CD14-positive monocyte (primary cell): ENCODE measurements around the gene SLC16A11. TPM values are rescaled to one million over a fixed set of nuclear protein-coding genes. Genes with fewer than 3 reads are reported as not detected.

Experiments
- DNase-seq, 3 donors: peaks; one replicate each; pipeline ENCODE4 v3.0.0-alpha.2; 2011 to 2022
- H2AFZ ChIP-seq: 2 replicates; pipeline ENCODE4 v1.6.0; 2012; ENCODE audit warnings: mild to moderate bottlenecking, low read depth, low read length, inconsistent platforms; ENCODE audit not compliant: insufficient read depth, poor library complexity, severe bottlenecking
- H3K27ac ChIP-seq, 2 donors: 1 replicate in 1 of 2; 2 replicates in 1 of 2; pipeline ENCODE4 v1.5.1; 2012 to 2013; ENCODE audit warnings: low read length in 2 of 2, control low read depth in 1 of 2, inconsistent platforms in 1 of 2, low read depth in 1 of 2, mild to moderate bottlenecking in 1 of 2
- H3K27me3 ChIP-seq, 2 donors: one replicate each; pipeline versions ENCODE4 v1.6.0 to v1.6.1; 2011 to 2013; ENCODE audit warnings: low read length in 2 of 2; ENCODE audit not compliant: control insufficient read depth in 2 of 2, insufficient read depth in 2 of 2
- H3K36me3 ChIP-seq, 2 donors: replicated peaks in 1 of 2; 1 replicate in 1 of 2; 2 replicates in 1 of 2; pipeline versions ENCODE4 v1.5.1 to v1.6.1; 2012 to 2013; ENCODE audit warnings: low read length in 2 of 2, control low read depth in 1 of 2, inconsistent platforms in 1 of 2, mild to moderate bottlenecking in 1 of 2; ENCODE audit not compliant: insufficient read depth in 2 of 2, control insufficient read depth in 1 of 2
- H3K4me1 ChIP-seq, 2 donors: 1 replicate in 1 of 2; 2 replicates in 1 of 2; pipeline versions ENCODE4 v1.5.1 to v1.6.1; 2012 to 2013; ENCODE audit warnings: low read length in 2 of 2, control low read depth in 1 of 2, inconsistent platforms in 1 of 2, mild to moderate bottlenecking in 1 of 2, moderate library complexity in 1 of 2; ENCODE audit not compliant: insufficient read depth in 2 of 2, control insufficient read depth in 1 of 2
- H3K4me2 ChIP-seq: replicated peaks from 2 replicates; pipeline ENCODE3; 2012; ENCODE audit warnings: low read length, moderate library complexity, mild to moderate bottlenecking; ENCODE audit not compliant: poor library complexity, severe bottlenecking; ENCODE audit errors: extremely low read depth
- H3K4me3 ChIP-seq, 3 experiments: fragments of 200-600 bp in 1 of 3; sonication (generic) in 1 of 3; replicated peaks in 1 of 3; 1 replicate in 2 of 3; 2 replicates in 1 of 3; pipeline ENCODE4 v1.5.1; 2011 to 2013; ENCODE audit warnings: low read length in 3 of 3, mild to moderate bottlenecking in 3 of 3, control low read depth in 2 of 3, low read depth in 2 of 3, inconsistent platforms in 1 of 3, moderate library complexity in 1 of 3
- H3K79me2 ChIP-seq: 2 replicates; pipeline ENCODE4 v1.6.0; 2012; ENCODE audit warnings: mild to moderate bottlenecking, control low read depth, inconsistent platforms, low read length, moderate library complexity; ENCODE audit not compliant: insufficient read depth
- H3K9ac ChIP-seq: 2 replicates; pipeline ENCODE4 v1.6.0; 2017; ENCODE audit warnings: low read length, mild to moderate bottlenecking; ENCODE audit not compliant: insufficient read depth, poor library complexity, severe bottlenecking
- H3K9me3 ChIP-seq, 2 donors: replicated peaks in 1 of 2; 1 replicate in 1 of 2; 2 replicates in 1 of 2; pipeline versions ENCODE4 v1.5.1 to v1.6.1; 2012 to 2013; ENCODE audit warnings: low read length in 2 of 2, control low read depth in 1 of 2; ENCODE audit not compliant: control insufficient read depth in 1 of 2, insufficient read depth in 1 of 2
- H4K20me1 ChIP-seq: 2 replicates; pipeline ENCODE4 v1.6.0; 2012; ENCODE audit warnings: mild to moderate bottlenecking, low read length, control low read depth, moderate library complexity; ENCODE audit not compliant: insufficient read depth
- H3K27ac Mint-ChIP-seq, 7 donors: one replicate each; pipeline ENCODE4 v1.8.0; 2020; ENCODE audit warnings: mild to moderate bottlenecking in 7 of 7, mixed read lengths in 7 of 7, moderate library complexity in 6 of 7, inconsistent platforms in 2 of 7
- H3K27me3 Mint-ChIP-seq, 3 donors: one replicate each; pipeline ENCODE4 v1.8.0; 2021 to 2022; ENCODE audit warnings: low read depth in 3 of 3, mild to moderate bottlenecking in 3 of 3, mixed read lengths in 3 of 3, moderate library complexity in 3 of 3, inconsistent platforms in 1 of 3
- H3K36me3 Mint-ChIP-seq, 2 donors: one replicate each; pipeline ENCODE4 v1.8.0; 2020; ENCODE audit warnings: mixed read lengths in 2 of 2, inconsistent platforms in 1 of 2, mild to moderate bottlenecking in 1 of 2
- H3K4me1 Mint-ChIP-seq: one replicate; pipeline ENCODE4 v1.8.0; 2020; ENCODE audit warnings: mild to moderate bottlenecking, mixed read lengths
- H3K4me3 Mint-ChIP-seq, 2 donors: one replicate each; pipeline ENCODE4 v1.8.0; 2020; ENCODE audit warnings: mild to moderate bottlenecking in 2 of 2, mixed read lengths in 2 of 2, moderate library complexity in 1 of 2
- H3K9me3 Mint-ChIP-seq, 7 donors: one replicate each; pipeline ENCODE4 v1.8.0; 2020 to 2022; ENCODE audit warnings: mixed read lengths in 7 of 7, mild to moderate bottlenecking in 6 of 7, moderate library complexity in 6 of 7, inconsistent platforms in 2 of 7
- WGBS: methylation state at CpG from one replicate; pipeline ENCODE4 v1.1.5; 2013; ENCODE audit warnings: missing lambda C conversion rate; ENCODE audit not compliant: insufficient coverage; 5-methylcytosine and 5-hydroxymethylcytosine counted together
- intact Hi-C, 2 donors: fragments of 100-400 bp; cut with micrococcal nuclease; formaldehyde crosslinking; loops; one replicate each; pipeline versions ENCODE4 v1.15.0 to v1.15.1; 2023
- polyA plus RNA-seq, 3 donors: library from polyadenylated mRNA; depleted of rRNA in 1 of 3; unstranded in 2 of 3; stranded (reverse) in 1 of 3; fragments of 300-500 nt in 2 of 3; fragments of >200 nt in 1 of 3; fragmentation: Illumina TruSeq in 2 of 3; gene quantifications; 1 replicate in 2 of 3; 2 replicates in 1 of 3; pipeline ENCODE4 v1.2.3, GENCODE V29; 2012 to 2021
- TF ChIP-seq, protein P1 (sequence below): fragments of 200-600 bp; IDR thresholded peaks from one replicate; pipeline ENCODE4 v1.8.0; 2022; ENCODE audit warnings: antibody characterized with exemption, mild to moderate bottlenecking

SLC16A11 gene
- polyA plus RNA-seq, 3 donors: not detected

DNA sequence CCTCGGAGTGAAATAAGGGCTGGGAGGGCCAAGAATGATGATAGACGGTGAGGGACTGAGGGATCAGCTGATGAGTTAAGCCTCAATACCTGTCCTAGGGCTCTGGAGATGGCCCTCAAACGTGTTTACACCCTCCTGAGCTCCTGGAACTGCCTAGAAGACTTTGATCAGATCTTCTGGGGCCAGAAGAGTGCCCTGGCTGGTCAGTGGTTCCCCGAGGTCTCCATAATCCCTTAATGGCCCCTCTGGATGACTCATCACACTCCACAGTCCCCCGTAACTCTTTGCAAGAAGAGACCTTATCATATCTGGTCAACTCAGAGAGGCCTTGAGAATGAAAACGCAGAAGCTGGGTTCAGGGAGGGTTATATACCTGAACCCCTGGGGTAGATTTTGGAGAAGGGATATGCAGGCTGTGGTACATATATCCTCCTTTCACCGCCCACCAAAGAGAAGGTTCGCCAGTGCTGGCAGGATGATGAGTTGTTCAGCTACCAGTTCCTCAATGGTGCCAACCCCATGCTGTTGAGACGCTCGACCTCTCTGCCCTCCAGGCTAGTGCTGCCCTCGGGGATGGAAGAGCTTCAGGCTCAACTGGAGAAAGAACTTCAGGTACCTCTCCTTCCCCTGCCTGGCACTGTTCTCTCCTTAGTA, 44.9 kb downstream of the SLC16A11 start:
- Histone ChIP-seq H3K36me3 (peaks cover 51 to 74% of the 10 kb centered on the region in 2 donors), H2AFZ (no peak overlapping the region), H3K4me1 (peaks cover 0 to 15% of the 10 kb centered on the region in 2 donors), H3K27me3 (no peaks in the 10 kb centered on the region), H3K9me3 (no peaks in the 10 kb centered on the region), H3K27ac (no peak overlapping the region), H3K4me3 (no peak overlapping the region), H3K4me2 (no peak overlapping the region), H4K20me1 (peaks cover 84% of the 10 kb centered on the region), H3K79me2 (peaks cover 6% of the 10 kb centered on the region), H3K9ac (no peak overlapping the region)
- intact Hi-C loops: loop anchor here in 1 of 2 donors (10.0 kb wide), 1 partner anchor 334 kb away; no protein-coding TSS in a partner anchor
- WGBS: 78% methylated on average over 7 of the region's 11 CpGs
- no peak overlapping the region for H3K4me3 Mint-ChIP-seq
- TF ChIP-seq, protein P1, sequence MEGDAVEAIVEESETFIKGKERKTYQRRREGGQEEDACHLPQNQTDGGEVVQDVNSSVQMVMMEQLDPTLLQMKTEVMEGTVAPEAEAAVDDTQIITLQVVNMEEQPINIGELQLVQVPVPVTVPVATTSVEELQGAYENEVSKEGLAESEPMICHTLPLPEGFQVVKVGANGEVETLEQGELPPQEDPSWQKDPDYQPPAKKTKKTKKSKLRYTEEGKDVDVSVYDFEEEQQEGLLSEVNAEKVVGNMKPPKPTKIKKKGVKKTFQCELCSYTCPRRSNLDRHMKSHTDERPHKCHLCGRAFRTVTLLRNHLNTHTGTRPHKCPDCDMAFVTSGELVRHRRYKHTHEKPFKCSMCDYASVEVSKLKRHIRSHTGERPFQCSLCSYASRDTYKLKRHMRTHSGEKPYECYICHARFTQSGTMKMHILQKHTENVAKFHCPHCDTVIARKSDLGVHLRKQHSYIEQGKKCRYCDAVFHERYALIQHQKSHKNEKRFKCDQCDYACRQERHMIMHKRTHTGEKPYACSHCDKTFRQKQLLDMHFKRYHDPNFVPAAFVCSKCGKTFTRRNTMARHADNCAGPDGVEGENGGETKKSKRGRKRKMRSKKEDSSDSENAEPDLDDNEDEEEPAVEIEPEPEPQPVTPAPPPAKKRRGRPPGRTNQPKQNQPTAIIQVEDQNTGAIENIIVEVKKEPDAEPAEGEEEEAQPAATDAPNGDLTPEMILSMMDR: no peak
- peaks cover 0 to 3% (median 0%) of the 10 kb centered on the region in 7 donors for H3K9me3 Mint-ChIP-seq
- no peak for DNase-seq
- H3K27ac Mint-ChIP-seq: no peak overlapping the region
- peaks cover 1 to 11% (median 5%) of the 10 kb centered on the region in 3 donors for H3K27me3 Mint-ChIP-seq
- peaks cover 64 to 68% of the 10 kb centered on the region in 2 donors for H3K36me3 Mint-ChIP-seq
- H3K4me1 Mint-ChIP-seq: peaks cover 18% of the 10 kb centered on the region

DNA sequence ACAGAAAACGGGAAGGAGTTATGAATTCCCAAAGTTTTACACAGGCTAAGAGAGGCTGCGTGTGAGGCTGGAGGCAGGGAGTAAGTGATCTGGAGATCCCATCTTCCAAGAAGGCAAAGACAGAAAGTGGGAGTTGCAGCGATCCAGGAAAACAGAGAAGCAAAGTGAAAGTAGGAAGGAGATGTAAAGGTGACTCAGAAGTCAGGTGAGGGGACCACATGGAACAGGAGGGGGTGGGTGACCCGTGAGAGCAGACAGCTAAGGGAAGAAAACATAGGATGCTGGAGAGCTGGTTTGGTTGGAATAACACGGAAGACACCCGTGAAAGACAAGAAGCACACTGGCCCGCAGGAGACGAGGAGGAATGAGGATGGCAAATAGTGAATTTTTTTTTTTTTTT, 46.7 kb downstream of the SLC16A11 start:
- DNase-seq: no peak
- Histone ChIP-seq H3K36me3 (peaks cover 42 to 57% of the 10 kb centered on the region in 2 donors), H3K4me3 (no peak overlapping the region), H3K4me2 (no peak overlapping the region), H2AFZ (no peak overlapping the region), H4K20me1 (peaks cover 68% of the 10 kb centered on the region), H3K9me3 (no peaks in the 10 kb centered on the region), H3K27ac (no peak overlapping the region), H3K79me2 (no peaks in the 10 kb centered on the region), H3K4me1 (peaks cover 0 to 15% of the 10 kb centered on the region in 2 donors), H3K9ac (no peak overlapping the region), H3K27me3 (no peaks in the 10 kb centered on the region)
- peaks cover 53 to 57% of the 10 kb centered on the region in 2 donors for H3K36me3 Mint-ChIP-seq
- TF ChIP-seq, protein P1: no peak
- H3K27me3 Mint-ChIP-seq: peaks cover 2 to 11% (median 5%) of the 10 kb centered on the region in 3 donors
- intact Hi-C loops: loop anchor here in 1 of 2 donors (10.0 kb wide), 1 partner anchor 332 kb away; no protein-coding TSS in a partner anchor
- no peak overlapping the region for H3K27ac Mint-ChIP-seq
- H3K4me3 Mint-ChIP-seq: no peak overlapping the region
- 98% methylated on average over 6 of the region's 8 CpGs for WGBS
- H3K9me3 Mint-ChIP-seq: peaks cover 0 to 3% (median 0%) of the 10 kb centered on the region in 7 donors
- peaks cover 18% of the 10 kb centered on the region for H3K4me1 Mint-ChIP-seq
